Measurements from ENCODE around the gene GRID2.
"Not testable (repeated sequence)": the region's sequence is repeated elsewhere in the genome, so short reads cannot be mapped to it uniquely, and the experiment has no call there.

Gene GRID2

GRCh38 chr4:93342738-93343137 is 1039.0 kb downstream of the GRID2 start:
- no peak for FAIRE-seq

GRCh38 chr4:93346840-93347239 is 1043.1 kb downstream of the GRID2 start:
- no peak for FAIRE-seq

- FAIRE-seq: no peak
Measured at GRCh38 chr4:93348896-93349295, 1045.1 kb downstream of the GRID2 start.

GRCh38 chr4:93351846-93352245 is 1048.1 kb downstream of the GRID2 start:
- no peak for FAIRE-seq

- no peak for FAIRE-seq
Measured at GRCh38 chr4:93355411-93355810, 1051.6 kb downstream of the GRID2 start.

GRCh38 chr4:93359586-93359985 is 1055.8 kb downstream of the GRID2 start:
- no peak for FAIRE-seq

- not testable (repeated sequence) for FAIRE-seq
Measured at GRCh38 chr4:93366169-93366755, 1062.5 kb downstream of the GRID2 start.

GRCh38 chr4:93368968-93369367 is 1065.2 kb downstream of the GRID2 start:
- no peak for FAIRE-seq

GRCh38 chr4:93370256-93370655 is 1066.5 kb downstream of the GRID2 start:
- FAIRE-seq: no peak

- FAIRE-seq: no peak
Measured at GRCh38 chr4:93373893-93374860, 1070.4 kb downstream of the GRID2 start.

GRCh38 chr4:93384241-93384640 is 1080.5 kb downstream of the GRID2 start:
- FAIRE-seq: no peak

GRCh38 chr4:93384887-93385286 is 1081.1 kb downstream of the GRID2 start:
- FAIRE-seq: no peak

GRCh38 chr4:93394545-93395081 is 1090.8 kb downstream of the GRID2 start:
- no peak for FAIRE-seq

GRCh38 chr4:93396272-93396671 is 1092.5 kb downstream of the GRID2 start:
- no peak for FAIRE-seq

GRCh38 chr4:93403571-93403970 is 1099.8 kb downstream of the GRID2 start:
- no peak for FAIRE-seq

GRCh38 chr4:93407493-93408275 is 1103.9 kb downstream of the GRID2 start:
- FAIRE-seq: no peak

- FAIRE-seq: no peak
Measured at GRCh38 chr4:93409035-93409434, 1105.3 kb downstream of the GRID2 start.

- FAIRE-seq: no peak
Measured at GRCh38 chr4:93414041-93414550, 1110.3 kb downstream of the GRID2 start.

- no peak for FAIRE-seq
Measured at GRCh38 chr4:93416344-93417128, 1112.8 kb downstream of the GRID2 start.

GRCh38 chr4:93431371-93431770 is 1127.6 kb downstream of the GRID2 start:
- no peak for FAIRE-seq

GRCh38 chr4:93433840-93434239 is 1130.1 kb downstream of the GRID2 start:
- FAIRE-seq: no peak

- FAIRE-seq: no peak
Measured at GRCh38 chr4:93436000-93436626, 1132.3 kb downstream of the GRID2 start.

Data from G401.6 (cell line).